Immature natural killer cell (primary cell): Measurements from ENCODE around the gene MRAP. TPM values are rescaled to one million over a fixed set of nuclear protein-coding genes. Genes with fewer than 3 reads are reported as not detected.
"Not testable (repeated sequence)": the region's sequence is repeated elsewhere in the genome, so short reads cannot be mapped to it uniquely, and the experiment has no call there.

Experiments
- DNase-seq, 3 donors: peaks; one replicate each; pipeline ENCODE4 v3.0.0; 2022; ENCODE audit warnings: mixed read lengths in 1 of 3
- H3K27ac Mint-ChIP-seq, 6 donors: one replicate each; pipeline ENCODE4 v1.8.0; 2020; ENCODE audit warnings: mixed read lengths in 6 of 6, mild to moderate bottlenecking in 5 of 6, inconsistent platforms in 4 of 6, moderate library complexity in 3 of 6
- H3K27me3 Mint-ChIP-seq, 3 donors: one replicate each; pipeline ENCODE4 v1.8.0; 2020 to 2021; ENCODE audit warnings: low read depth in 3 of 3, mild to moderate bottlenecking in 3 of 3, mixed read lengths in 3 of 3, moderate library complexity in 3 of 3, inconsistent platforms in 1 of 3
- H3K36me3 Mint-ChIP-seq, 3 donors: one replicate each; pipeline ENCODE4 v1.8.0; 2020; ENCODE audit warnings: mixed read lengths in 3 of 3, inconsistent platforms in 2 of 3, mild to moderate bottlenecking in 2 of 3
- H3K4me1 Mint-ChIP-seq, 2 donors: one replicate each; pipeline ENCODE4 v1.8.0; 2020; ENCODE audit warnings: inconsistent platforms in 2 of 2, mild to moderate bottlenecking in 2 of 2, mixed read lengths in 2 of 2, moderate library complexity in 1 of 2
- H3K4me3 Mint-ChIP-seq, 5 donors: one replicate each; pipeline ENCODE4 v1.8.0; 2020; ENCODE audit warnings: mild to moderate bottlenecking in 5 of 5, mixed read lengths in 5 of 5, inconsistent platforms in 3 of 5, moderate library complexity in 3 of 5
- H3K9me3 Mint-ChIP-seq, 6 donors: one replicate each; pipeline ENCODE4 v1.8.0; 2020; ENCODE audit warnings: mild to moderate bottlenecking in 6 of 6, mixed read lengths in 6 of 6, inconsistent platforms in 4 of 6, moderate library complexity in 3 of 6
- polyA plus RNA-seq, 3 donors: library from polyadenylated mRNA; unstranded; fragments of 300-500 nt; fragmentation: Illumina TruSeq; gene quantifications; one replicate each; pipeline ENCODE4 v1.2.3, GENCODE V29; 2021

MRAP gene
- polyA plus RNA-seq, 3 donors from 2014 or later = not detected

DNA sequence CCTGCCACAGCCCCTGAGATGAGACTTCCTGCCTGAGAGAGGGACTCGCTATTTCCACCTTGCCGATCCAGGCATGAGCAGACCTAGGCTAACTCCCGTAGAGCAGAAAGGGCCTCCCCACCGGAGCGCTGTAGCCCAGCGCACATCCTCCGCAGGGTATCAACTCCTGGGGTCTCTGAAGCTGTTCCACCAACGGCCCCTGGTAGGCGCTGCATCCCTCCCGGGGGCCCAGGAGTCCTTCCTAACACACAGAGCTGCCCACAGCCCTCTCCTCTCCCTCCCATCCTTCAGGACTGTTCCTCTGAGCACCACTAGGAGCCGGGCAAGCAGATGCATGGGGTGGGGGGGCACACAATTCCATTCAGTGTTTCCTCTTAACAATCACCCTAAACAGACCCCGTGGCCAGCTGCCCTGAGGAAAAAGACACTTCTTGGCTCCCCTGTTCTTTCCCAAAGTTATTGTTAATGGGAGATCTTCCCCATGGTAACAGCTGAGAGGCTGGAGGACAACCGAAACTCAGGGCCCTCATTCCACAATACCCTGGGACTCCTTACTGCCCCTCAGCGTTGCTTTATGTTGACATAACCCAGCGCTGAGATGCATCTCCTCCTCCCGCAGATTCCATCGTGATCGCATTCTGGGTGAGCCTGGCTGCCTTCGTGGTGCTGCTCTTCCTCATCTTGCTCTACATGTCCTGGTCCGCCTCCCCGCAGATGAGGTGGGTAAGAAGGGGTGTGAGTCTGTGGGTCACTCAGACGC is 7.5 kb downstream of the MRAP start:
- H3K4me1 Mint-ChIP-seq = no peaks in the 10 kb centered on the region
- no peak for DNase-seq
- peaks cover 0 to 5% (median 0%) of the 10 kb centered on the region in 3 donors for H3K36me3 Mint-ChIP-seq
- H3K27ac Mint-ChIP-seq = no peak overlapping the region
- peaks cover 0 to 1% (median 0%) of the 10 kb centered on the region in 3 donors for H3K27me3 Mint-ChIP-seq
- H3K4me3 Mint-ChIP-seq = no peak overlapping the region
- no peaks in the 10 kb centered on the region for H3K9me3 Mint-ChIP-seq

DNA sequence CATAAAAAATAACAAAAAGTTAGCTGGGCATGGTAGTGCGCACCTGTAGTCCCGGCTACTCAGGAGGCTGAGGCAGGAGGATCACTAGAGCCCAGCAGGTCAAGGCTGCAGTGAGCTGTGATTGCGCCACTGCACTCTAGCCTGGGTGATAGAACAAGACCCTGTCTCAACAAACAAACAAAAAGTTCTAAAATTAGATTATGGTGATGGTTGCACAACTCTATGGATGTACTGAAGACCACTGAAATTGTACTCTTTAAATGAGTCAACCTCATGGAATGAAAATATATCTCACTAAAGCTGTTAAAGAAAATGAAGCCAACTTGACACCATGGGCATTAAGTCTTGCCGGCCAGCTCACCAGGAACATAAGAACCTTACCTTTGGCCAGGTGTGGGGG is 9.1 kb downstream of the MRAP start:
- no peak overlapping the region for H3K27ac Mint-ChIP-seq
- H3K9me3 Mint-ChIP-seq = no peaks in the 10 kb centered on the region
- H3K36me3 Mint-ChIP-seq = peaks cover 0 to 3% (median 0%) of the 10 kb centered on the region in 3 donors
- no peak for DNase-seq
- H3K27me3 Mint-ChIP-seq = peaks cover 0 to 1% (median 0%) of the 10 kb centered on the region in 3 donors
- no peaks in the 10 kb centered on the region for H3K4me1 Mint-ChIP-seq
- no peak overlapping the region for H3K4me3 Mint-ChIP-seq

DNA sequence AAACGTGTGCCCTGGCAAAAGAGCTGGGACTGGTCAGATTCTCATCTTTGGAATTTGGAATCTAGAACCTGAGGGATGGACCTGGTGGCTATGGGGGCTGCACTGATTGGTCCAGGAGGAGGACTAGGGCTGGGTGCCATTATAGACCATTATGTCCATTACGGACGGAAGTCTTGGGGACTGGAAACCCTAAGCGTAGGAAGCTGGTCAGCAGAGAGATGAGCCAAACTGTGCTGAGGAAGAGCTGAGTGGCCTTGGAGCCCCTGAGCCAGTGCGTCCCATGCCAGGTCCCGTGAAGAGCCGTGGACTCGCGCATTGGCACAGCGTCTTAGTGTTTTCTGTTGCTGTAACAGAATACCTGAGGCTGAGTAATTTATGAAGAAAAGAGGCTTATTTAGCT is 10.0 kb downstream of the MRAP start:
- H3K4me1 Mint-ChIP-seq = no peaks in the 10 kb centered on the region
- no peak for DNase-seq
- H3K27me3 Mint-ChIP-seq = peaks cover 0 to 1% (median 0%) of the 10 kb centered on the region in 3 donors
- H3K9me3 Mint-ChIP-seq = no peaks in the 10 kb centered on the region
- H3K4me3 Mint-ChIP-seq = no peak overlapping the region
- peaks cover 0 to 4% (median 3%) of the 10 kb centered on the region in 3 donors for H3K36me3 Mint-ChIP-seq
- H3K27ac Mint-ChIP-seq = no peak overlapping the region

DNA sequence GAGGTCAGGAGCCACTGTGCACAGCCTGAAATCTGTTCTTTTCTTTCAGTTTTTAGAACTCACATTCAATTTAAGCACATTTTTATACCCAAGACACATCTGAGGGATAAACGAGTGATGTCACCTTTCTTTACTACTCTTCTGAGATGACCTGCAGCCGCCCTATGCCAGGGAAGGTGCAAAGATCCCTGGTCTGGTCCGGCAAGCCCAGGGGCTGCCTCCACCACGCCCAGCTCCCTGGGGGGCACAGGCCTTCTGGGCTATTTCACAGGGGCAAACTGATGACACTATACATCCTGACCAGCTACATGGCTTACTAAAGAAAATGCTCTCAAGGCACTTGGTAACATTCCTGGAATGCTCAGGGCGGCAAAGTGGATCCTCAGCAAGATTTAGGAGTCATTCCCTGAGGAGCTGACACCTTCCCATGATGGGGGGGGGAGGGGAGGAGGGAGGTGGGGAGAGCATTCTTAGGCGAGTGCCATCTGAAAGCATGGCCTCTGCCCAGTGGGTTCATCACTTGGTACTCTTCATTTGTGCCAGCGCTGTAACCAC is 11.3 kb downstream of the MRAP start:
- no peaks in the 10 kb centered on the region for H3K4me1 Mint-ChIP-seq
- H3K9me3 Mint-ChIP-seq = no peaks in the 10 kb centered on the region
- H3K36me3 Mint-ChIP-seq = peaks cover 0 to 9% (median 3%) of the 10 kb centered on the region in 3 donors
- H3K27me3 Mint-ChIP-seq = peaks cover 0 to 1% (median 0%) of the 10 kb centered on the region in 3 donors
- no peak overlapping the region for H3K4me3 Mint-ChIP-seq
- H3K27ac Mint-ChIP-seq = no peak overlapping the region
- no peak for DNase-seq

DNA sequence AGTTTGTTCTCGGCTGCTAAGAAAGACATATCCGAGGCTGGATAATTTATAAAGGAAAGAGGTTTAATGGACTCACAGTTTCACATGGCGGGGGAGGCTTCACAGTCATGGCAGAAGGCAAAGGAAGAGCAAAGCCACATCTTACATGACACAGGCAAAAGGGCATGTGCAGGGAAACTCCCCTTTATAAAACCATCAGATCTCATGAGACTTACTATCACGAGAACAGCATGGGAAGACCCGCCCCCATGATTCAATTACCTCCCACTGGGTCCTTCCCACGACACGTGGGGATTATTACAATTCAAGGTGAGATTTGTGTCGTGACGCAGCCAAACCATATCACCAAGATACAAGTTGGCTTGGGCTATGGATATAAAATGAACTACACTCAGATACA is 12.3 kb downstream of the MRAP start:
- DNase-seq, H3K9me3 Mint-ChIP-seq, H3K27ac Mint-ChIP-seq, H3K36me3 Mint-ChIP-seq, H3K27me3 Mint-ChIP-seq, H3K4me3 Mint-ChIP-seq, H3K4me1 Mint-ChIP-seq: not testable (repeated sequence)

DNA sequence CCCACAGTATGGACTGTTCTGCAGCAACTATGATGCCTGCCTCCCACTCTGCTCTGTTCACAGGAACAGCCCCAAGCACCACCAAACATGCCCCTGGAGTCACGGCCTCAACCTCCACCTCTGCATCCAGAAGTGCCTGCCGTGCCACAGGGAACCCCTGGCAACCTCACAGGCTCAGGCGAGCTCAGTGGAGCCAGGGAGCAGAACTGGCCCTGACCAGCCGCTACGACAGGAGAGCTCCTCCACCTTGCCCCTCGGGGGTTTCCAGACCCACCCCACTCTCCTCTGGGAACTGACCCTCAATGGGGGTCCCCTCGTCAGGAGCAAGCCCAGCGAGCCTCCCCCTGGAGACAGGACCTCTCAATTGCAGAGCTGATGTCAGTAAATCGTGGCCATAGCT is 13.0 kb downstream of the MRAP start:
- Mint-ChIP-seq H3K27ac (no peak overlapping the region), H3K27me3 (no peaks in the 10 kb centered on the region), H3K4me3 (no peak overlapping the region), H3K36me3 (peaks cover 0 to 9% (median 3%) of the 10 kb centered on the region in 3 donors), H3K9me3 (no peaks in the 10 kb centered on the region), H3K4me1 (no peaks in the 10 kb centered on the region)
- no peak for DNase-seq

DNA sequence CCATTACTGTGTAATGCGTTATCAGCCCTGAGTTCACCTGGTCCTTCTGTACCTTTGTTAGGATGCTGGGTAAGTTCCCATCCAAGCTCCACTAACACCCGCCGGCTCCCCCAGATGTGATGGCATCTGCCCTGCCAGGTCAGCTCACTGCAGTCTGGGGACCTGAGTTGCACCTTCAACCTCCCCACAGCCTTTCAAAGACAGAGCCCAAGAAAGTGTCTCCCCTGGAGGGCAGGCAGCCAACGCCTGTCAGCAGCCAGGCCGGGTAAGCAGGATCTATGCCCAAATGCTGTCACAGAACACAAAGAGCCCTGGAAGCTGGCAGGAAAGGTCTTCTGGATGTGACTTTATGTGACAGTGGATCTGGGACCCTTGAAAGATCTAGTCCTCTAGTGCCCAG is 13.7 kb downstream of the MRAP start:
- Mint-ChIP-seq H3K27me3 (no peaks in the 10 kb centered on the region), H3K4me3 (no peak overlapping the region), H3K27ac (no peak overlapping the region)

DNA sequence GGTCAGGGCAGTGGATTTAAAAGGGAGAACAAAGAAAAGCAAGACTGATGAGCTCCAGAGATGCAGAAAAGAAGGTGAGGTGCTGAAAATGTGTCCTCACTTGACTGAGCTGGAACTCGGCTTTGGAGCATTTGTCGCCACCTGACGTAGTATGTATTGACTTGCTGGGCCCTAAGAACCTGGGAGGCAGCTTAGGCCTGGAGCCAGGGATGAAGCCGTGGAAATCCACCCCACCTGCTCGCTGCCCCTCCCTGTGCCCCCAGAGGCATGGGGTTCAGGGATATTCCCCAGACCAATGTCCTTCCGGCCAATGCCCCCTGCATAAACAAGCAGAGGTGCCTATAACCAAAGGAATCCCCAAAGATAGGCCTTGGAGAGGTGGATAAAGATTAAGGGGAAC is 14.3 kb downstream of the MRAP start:
- DNase-seq = no peak
- no peaks in the 10 kb centered on the region for H3K27me3 Mint-ChIP-seq
- no peaks in the 10 kb centered on the region for H3K9me3 Mint-ChIP-seq
- H3K27ac Mint-ChIP-seq = no peak overlapping the region
- peaks cover 0 to 9% (median 3%) of the 10 kb centered on the region in 3 donors for H3K36me3 Mint-ChIP-seq
- H3K4me1 Mint-ChIP-seq = no peaks in the 10 kb centered on the region
- H3K4me3 Mint-ChIP-seq = no peak overlapping the region

More for the DNA sequence above, 13.7 kb downstream of the MRAP start:
- H3K36me3 Mint-ChIP-seq = peaks cover 0 to 9% (median 3%) of the 10 kb centered on the region in 3 donors
- DNase-seq = no peak
- H3K9me3 Mint-ChIP-seq = no peaks in the 10 kb centered on the region
- no peaks in the 10 kb centered on the region for H3K4me1 Mint-ChIP-seq

DNA sequence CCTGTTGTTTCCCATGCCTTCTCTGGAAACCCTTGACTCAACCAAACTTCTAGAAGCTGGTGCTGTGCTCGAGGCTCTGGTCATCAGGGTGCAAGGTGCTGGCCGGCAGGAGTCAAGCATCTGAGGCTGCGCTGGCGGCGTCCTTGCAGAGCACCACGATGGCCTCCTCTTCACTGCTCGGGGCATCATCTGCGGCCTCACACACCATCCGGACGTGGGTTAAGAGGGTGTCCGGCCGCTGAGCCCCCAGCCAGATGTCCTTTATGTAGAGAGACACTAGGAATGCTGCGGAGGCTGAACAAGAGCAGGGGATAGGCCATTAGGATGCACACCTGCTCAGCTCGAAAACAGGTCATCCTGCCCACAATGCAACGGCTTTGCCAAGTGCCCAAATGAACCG is 16.2 kb downstream of the MRAP start:
- H3K27me3 Mint-ChIP-seq = no peaks in the 10 kb centered on the region
- DNase-seq = no peak
- H3K27ac Mint-ChIP-seq = no peak overlapping the region
- H3K4me1 Mint-ChIP-seq = no peaks in the 10 kb centered on the region
- H3K4me3 Mint-ChIP-seq = no peak overlapping the region
- H3K36me3 Mint-ChIP-seq = peaks cover 5 to 26% (median 17%) of the 10 kb centered on the region in 3 donors
- H3K9me3 Mint-ChIP-seq = no peaks in the 10 kb centered on the region

DNA sequence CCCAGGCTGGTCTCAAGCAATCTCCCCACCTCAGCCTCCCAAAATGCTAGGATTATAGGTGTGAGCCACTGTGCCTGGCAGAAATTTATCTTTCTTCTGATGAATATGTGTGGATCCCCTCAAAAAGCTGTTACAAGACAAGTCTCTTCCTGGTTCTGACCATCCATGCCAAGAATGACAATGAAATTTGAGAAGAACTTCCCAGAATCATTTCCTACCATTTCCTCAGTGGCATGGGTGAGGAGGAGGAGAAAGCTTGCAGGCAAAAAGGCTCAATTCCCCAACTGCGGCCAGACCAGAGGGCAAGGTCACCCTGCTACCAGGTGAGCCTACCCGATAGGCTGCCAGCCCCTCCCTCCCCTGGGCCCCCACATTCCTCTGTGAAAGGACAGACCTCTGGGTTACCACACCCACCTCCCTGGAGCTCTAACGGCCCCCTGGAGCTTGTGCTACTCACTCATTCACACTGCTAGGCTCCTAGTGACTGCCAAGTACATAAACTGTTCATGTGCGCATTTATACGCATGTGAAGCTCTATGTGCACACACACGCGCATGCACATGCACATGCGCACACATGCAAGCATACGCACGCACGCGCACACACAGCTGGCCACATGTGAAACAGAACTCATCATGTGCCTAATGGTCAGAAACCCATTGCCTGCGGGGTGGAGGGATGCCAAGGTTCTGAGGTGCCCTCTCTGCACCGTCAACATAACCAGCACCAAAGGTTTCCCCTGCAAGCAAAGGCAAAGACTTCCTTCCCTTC is 17.0 kb downstream of the MRAP start:
- DNase-seq = no peak
- H3K4me3 Mint-ChIP-seq = no peak overlapping the region
- H3K9me3 Mint-ChIP-seq = no peaks in the 10 kb centered on the region
- no peak overlapping the region for H3K27ac Mint-ChIP-seq
- peaks cover 5 to 31% (median 17%) of the 10 kb centered on the region in 3 donors for H3K36me3 Mint-ChIP-seq
- no peaks in the 10 kb centered on the region for H3K27me3 Mint-ChIP-seq
- no peaks in the 10 kb centered on the region for H3K4me1 Mint-ChIP-seq

DNA sequence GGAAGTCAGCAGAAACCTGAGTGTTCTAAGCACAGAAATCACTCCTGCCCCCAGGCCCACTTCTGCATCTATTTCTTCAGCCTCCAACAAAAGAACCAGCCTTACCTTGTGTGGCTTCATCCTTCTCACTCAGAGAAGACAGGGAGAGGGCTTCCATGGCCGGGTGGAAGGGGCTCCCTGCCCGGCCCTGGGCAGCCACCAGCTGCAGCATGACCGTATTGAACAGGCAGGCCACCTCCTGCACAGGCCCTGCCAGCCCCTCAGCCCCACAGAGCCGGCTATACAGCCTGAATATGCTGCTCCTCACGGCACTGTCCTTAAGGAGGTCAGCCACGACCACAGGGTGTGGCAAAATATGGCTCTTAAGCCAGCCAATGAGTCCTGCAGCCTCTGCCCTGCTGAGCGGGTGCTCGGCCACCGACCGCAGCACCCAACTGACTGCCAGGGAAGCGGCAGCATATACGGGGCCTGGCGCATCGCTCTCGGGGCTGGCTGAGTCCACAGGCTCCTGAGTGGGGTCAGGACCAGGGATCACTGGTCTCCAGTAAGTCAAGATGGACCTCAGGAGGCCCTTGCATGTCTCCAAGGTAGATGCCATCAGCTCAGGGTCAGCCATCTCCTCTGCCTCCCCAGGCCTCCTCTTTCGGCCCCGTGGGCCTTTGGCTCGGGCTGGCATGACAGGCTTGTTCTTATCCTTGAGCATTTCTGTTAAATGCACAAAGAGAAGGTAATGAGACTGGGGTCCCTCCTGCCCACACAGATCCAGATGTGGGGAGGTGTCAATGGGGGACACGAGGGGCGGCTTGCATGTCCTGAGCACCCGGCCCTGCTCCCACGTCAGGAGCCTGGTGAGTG is 17.9 kb downstream of the MRAP start:
- H3K36me3 Mint-ChIP-seq = peaks cover 5 to 40% (median 14%) of the 10 kb centered on the region in 3 donors
- H3K4me1 Mint-ChIP-seq = no peaks in the 10 kb centered on the region
- H3K27ac Mint-ChIP-seq = no peak overlapping the region

DNA sequence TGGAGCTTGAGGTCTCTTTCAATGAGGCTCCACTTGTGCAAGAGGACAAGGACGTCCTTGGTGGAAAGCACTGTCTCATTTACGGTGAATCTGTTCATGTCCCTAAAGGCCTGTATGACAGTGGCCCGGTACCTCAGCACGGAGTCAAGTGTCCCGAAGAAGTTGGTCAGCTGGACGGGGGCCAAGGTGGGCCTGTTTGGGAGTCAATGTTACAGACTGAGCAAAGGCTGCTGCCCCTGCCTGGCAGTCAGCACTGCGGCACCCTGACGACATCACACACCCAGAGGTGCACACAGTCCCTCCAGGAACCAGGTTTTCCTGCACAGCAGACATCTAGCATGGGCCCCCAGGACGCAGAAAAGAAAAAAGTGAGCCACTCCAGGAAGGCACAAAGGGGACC is 19.1 kb downstream of the MRAP start:
- H3K4me3 Mint-ChIP-seq = no peak overlapping the region
- DNase-seq = no peak
- H3K27ac Mint-ChIP-seq = no peak overlapping the region
- no peaks in the 10 kb centered on the region for H3K27me3 Mint-ChIP-seq
- H3K4me1 Mint-ChIP-seq = no peaks in the 10 kb centered on the region
- H3K36me3 Mint-ChIP-seq = peaks cover 5 to 43% (median 14%) of the 10 kb centered on the region in 3 donors
- no peaks in the 10 kb centered on the region for H3K9me3 Mint-ChIP-seq

More for the DNA sequence above, 17.9 kb downstream of the MRAP start:
- Mint-ChIP-seq H3K27me3 (no peaks in the 10 kb centered on the region), H3K9me3 (no peaks in the 10 kb centered on the region), H3K4me3 (no peak overlapping the region)
- no peak for DNase-seq

DNA sequence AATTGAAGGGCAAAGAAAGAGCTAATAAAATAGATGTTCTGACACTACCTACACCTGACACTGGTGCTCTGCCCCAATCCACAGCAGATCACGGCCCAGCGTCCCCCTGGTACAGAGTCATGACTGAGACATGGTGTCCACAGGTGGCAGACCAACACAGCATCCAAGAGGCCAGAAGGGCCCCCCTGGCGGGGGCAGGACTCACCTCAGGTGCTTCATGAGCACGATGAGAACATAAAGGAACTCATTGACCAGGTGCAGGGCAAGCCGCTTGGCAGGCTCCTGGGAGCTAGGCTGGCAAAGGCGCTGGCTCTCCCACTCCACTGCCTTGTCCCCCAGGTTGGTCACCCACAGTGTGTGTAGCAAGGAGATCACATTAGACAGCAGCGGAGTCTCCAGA is 20.4 kb downstream of the MRAP start:
- Mint-ChIP-seq H3K4me1 (no peaks in the 10 kb centered on the region), H3K36me3 (peaks cover 10 to 49% (median 20%) of the 10 kb centered on the region in 3 donors), H3K4me3 (no peak overlapping the region), H3K27me3 (no peaks in the 10 kb centered on the region), H3K27ac (no peak overlapping the region), H3K9me3 (no peaks in the 10 kb centered on the region)
- no peak for DNase-seq
